Measurements from ENCODE around the gene CXCL5. TPM values are rescaled to one million over a fixed set of nuclear protein-coding genes. Genes with fewer than 3 reads are reported as not detected.

Gene CXCL5
- total RNA-seq = not detected

DNA sequence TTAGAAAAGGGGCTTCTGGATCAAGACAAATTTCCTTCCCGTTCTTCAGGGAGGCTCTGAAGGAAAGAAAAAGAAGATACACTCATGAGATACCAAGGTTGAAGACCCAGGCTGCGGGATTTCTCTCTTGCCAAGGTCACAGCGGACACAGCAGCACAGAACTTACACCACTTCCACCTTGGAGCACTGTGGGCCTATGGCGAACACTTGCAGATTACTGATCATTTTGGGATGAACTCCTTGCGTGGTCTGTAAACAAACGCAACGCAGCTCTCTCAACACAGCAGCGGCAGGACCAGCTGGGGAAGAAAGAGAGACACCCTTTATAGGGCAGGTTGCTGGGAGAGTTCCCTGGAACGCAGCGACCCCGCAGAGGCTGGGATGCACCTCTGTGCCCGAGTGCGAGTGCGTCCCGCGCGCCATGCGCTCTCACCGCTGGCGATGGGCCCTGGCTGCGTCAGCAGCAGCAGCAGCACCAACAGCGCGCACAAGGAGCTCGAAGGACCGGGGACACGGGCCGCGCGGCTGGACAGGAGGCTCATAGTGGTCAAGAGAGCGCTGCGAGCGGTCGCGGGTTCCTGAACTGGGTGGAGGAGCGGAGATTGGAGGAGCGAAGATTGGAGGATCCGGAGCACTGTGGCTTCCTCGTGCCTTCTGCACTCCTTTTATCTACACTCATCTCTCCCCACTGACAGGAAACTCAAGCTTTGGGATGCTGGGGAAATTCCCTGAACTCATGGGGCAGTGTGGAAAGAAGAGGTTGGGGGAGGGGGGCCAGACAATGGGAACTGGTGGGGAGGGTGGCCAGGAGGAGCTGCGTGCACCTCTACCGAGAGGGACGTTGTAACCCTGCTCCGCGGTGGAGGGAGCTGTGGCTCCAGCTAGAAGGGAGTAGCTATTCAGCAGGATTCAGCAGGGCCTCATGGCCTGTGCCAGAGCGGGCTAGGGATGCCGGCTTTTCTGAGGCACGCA lies at the start of gene CXCL5:
Gene CXCL5 (minus strand): TSS at position 638 of the 972 bp plus-strand sequence. CDS start 96 bp downstream, at position 542.
- H3K27ac Mint-ChIP-seq = no peak within 1 kb of the TSS
- DNase-seq = no peak
- POLR2A ChIA-PET = no interaction called here
- H3K36me3 Mint-ChIP-seq = no peaks in the 10 kb centered on the region
- peaks cover 1% of the 10 kb centered on the region for H3K9me3 Mint-ChIP-seq
- no peak within 1 kb of the TSS for H3K4me3 Mint-ChIP-seq
- intact Hi-C loops (cut with micrococcal nuclease) = no loop called here
- no peaks in the 10 kb centered on the region for H3K4me1 Mint-ChIP-seq (ENCODE audit: low read depth)
- CTCF ChIA-PET = no interaction called here
- H3K27me3 Mint-ChIP-seq = peaks cover 7% of the 10 kb centered on the region

DNA sequence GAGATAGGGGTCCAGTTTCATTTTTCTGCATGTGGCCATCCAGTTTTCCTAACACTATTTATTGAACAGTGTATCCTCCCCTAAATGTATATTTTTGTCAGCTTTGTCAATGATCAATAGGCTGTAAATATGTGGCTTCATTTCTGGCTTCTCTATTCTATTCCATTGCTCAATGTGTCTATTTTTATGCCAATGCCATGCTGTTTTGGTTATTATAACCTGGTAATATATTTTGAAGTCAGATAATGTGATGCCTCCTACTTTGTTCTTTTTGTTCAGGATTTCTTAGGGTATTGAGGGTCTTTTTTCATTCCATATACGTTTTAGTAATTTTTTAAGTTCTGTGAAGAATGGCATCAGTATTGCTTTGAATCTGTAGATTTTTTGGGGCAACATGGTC lies 48.7 kb upstream of the CXCL5 start:
- intact Hi-C loops (cut with micrococcal nuclease) = no loop called here
- POLR2A ChIA-PET = interaction anchor here (0.7 kb wide), 1 partner anchor 893 kb away, joined by 6 read pairs; no protein-coding TSS in a partner anchor
- Mint-ChIP-seq H3K9me3 (peaks cover 21% of the 10 kb centered on the region), H3K27ac (no peak overlapping the region), H3K27me3 (peaks cover 10% of the 10 kb centered on the region), H3K36me3 (no peaks in the 10 kb centered on the region), H3K4me1 (ENCODE audit: low read depth) (no peaks in the 10 kb centered on the region), H3K4me3 (no peak overlapping the region)
- CTCF ChIA-PET = no interaction called here
- DNase-seq = no peak

DNA sequence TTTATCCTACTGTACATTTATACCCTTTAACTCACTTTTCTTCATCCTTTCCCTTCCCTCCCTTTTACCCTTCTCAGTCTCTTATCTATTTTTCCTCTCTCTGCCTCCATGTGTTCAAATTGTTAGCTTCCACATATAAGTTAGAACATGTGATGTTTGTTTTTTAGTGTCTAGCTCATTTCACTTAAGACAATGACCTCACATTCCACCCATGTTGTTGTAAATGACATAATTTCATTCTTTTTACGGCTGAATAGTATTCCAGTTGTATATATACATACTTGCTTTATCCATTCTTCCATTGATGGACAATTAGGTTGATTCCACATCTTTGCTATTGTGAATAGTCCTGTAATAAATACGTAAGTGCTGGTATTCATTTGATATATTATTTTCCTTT lies 47.3 kb upstream of the CXCL5 start:
- Mint-ChIP-seq H3K4me3 (no peak overlapping the region), H3K9me3 (peaks cover 19% of the 10 kb centered on the region), H3K27me3 (peaks cover 15% of the 10 kb centered on the region), H3K4me1 (ENCODE audit: low read depth) (no peaks in the 10 kb centered on the region), H3K27ac (no peak overlapping the region), H3K36me3 (no peaks in the 10 kb centered on the region)
- DNase-seq = no peak
- ChIA-PET CTCF (no interaction called here), POLR2A (no interaction called here)
- intact Hi-C loops (cut with micrococcal nuclease) = no loop called here

DNA sequence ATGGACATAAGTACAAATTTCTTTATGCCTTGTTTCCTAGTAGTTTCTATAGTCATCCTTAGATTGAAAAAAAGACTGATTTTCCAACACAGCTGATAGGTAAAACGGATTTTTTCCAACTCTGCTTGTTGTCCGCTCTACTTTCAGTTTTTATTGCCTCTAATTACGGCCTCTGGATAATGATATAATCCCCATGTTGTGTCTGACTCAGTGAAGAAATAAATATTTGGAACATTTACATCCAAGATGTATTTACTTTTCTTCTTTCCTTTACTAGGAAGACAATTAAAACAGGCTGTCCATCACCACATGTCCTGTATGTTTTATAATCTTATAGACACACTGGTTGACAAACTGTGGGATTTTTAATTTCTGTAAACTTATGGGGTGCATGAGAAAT lies 46.8 kb upstream of the CXCL5 start:
- CTCF ChIA-PET = no interaction called here
- H3K9me3 Mint-ChIP-seq = peaks cover 19% of the 10 kb centered on the region
- POLR2A ChIA-PET = no interaction called here
- intact Hi-C loops (cut with micrococcal nuclease) = no loop called here
- no peak for DNase-seq
- H3K27me3 Mint-ChIP-seq = peaks cover 17% of the 10 kb centered on the region
- no peaks in the 10 kb centered on the region for H3K4me1 Mint-ChIP-seq (ENCODE audit: low read depth)
- H3K4me3 Mint-ChIP-seq = no peak overlapping the region
- H3K36me3 Mint-ChIP-seq = no peaks in the 10 kb centered on the region
- H3K27ac Mint-ChIP-seq = no peak overlapping the region

DNA sequence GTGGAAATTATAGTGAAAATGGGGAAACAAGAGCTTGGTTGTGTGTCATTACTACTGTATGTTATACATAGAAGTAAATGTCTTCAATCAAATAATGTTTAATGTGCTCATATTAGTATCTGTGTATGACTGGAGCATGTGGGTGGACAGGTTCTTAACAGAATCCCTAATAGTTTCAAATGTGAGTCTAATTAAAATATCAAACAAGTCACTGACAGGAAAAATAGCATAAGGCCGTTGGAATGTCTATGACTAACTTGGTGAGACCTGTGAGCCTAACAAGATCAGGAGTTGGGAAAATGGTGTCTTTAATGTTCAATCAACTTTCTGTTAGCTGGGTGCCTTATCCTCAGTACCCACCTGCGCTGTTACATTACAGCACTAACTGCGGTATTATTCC lies 46.2 kb upstream of the CXCL5 start:
- peaks cover 19% of the 10 kb centered on the region for H3K9me3 Mint-ChIP-seq
- no peak overlapping the region for H3K4me3 Mint-ChIP-seq
- intact Hi-C loops (cut with micrococcal nuclease) = no loop called here
- DNase-seq = no peak
- peaks cover 20% of the 10 kb centered on the region for H3K27me3 Mint-ChIP-seq
- H3K27ac Mint-ChIP-seq = no peak overlapping the region
- POLR2A ChIA-PET = no interaction called here
- H3K36me3 Mint-ChIP-seq = no peaks in the 10 kb centered on the region
- no peaks in the 10 kb centered on the region for H3K4me1 Mint-ChIP-seq (ENCODE audit: low read depth)
- CTCF ChIA-PET = no interaction called here

DNA sequence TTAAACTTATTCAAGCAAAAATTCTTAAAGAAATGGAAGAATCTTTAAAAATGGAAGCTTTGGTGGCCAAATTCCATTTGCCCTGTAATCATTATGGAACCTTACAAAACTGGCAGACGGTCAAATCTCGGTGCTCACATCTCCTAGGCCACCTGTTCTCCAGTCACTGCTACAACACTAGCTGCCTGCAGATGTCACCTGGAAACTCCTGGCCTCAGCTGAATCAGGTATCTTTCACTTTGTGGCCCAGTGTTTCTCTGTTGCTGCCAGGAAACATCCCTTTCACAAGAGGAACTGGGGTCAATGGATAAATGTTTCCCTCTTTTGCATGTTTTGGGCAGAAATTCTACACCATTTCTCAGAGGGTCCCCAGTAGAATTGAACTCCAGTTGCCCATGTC lies 44.2 kb upstream of the CXCL5 start:
- peaks cover 12% of the 10 kb centered on the region for H3K9me3 Mint-ChIP-seq
- ChIA-PET CTCF (no interaction called here), POLR2A (no interaction called here)
- intact Hi-C loops (cut with micrococcal nuclease) = no loop called here
- H3K4me3 Mint-ChIP-seq = no peak overlapping the region
- H3K36me3 Mint-ChIP-seq = no peaks in the 10 kb centered on the region
- H3K4me1 Mint-ChIP-seq (ENCODE audit: low read depth) = peaks cover 7% of the 10 kb centered on the region
- H3K27me3 Mint-ChIP-seq = peaks cover 32% of the 10 kb centered on the region
- H3K27ac Mint-ChIP-seq = no peak overlapping the region
- no peak for DNase-seq

DNA sequence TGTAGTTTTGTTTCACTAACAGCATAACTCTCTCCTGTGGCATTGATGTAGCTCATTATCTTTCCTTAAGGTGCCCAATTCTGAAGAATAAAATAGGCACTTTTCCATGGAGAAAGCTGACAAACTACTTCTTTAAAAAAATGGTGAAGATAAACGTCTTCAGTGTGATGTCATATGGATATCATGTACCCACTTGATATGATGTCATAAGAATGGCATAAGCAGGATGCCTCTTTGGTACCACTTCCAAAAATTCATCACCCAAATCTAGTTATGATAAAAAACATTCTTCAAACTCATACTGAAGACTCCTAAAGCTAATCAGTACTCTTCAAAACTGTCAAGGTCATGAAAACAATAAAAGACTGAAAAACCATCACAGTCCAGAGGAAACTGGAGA lies 42.9 kb upstream of the CXCL5 start:
- H3K9me3 Mint-ChIP-seq = peaks cover under 1% of the 10 kb centered on the region
- DNase-seq = no peak
- H3K4me1 Mint-ChIP-seq (ENCODE audit: low read depth) = peaks cover 7% of the 10 kb centered on the region
- POLR2A ChIA-PET = no interaction called here
- H3K27ac Mint-ChIP-seq = no peak overlapping the region
- intact Hi-C loops (cut with micrococcal nuclease) = no loop called here
- CTCF ChIA-PET = no interaction called here
- no peaks in the 10 kb centered on the region for H3K36me3 Mint-ChIP-seq
- no peak overlapping the region for H3K4me3 Mint-ChIP-seq
- H3K27me3 Mint-ChIP-seq = peaks cover 38% of the 10 kb centered on the region

DNA sequence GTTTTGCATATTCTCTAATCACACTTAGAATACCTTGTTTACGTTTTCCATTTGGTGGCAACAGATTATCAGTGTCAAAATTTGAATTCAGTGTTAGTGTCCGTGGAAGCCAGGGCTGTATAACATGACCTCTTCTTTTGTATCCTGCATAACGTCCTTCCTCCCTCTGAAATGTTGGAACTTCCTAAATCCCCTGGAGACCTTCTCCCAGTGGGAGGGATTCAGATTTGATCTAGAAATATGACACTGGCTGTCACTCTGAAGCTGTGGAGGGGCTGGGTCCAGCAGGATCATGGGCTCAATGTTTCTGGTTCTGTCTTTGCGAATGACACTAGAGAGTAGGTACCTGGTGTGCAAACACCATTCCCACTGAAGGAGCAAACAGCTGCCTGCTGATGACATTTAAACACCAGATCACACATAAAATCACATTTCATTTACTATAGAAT lies 40.9 kb upstream of the CXCL5 start:
- Mint-ChIP-seq H3K27ac (no peak overlapping the region), H3K9me3 (no peaks in the 10 kb centered on the region), H3K36me3 (no peaks in the 10 kb centered on the region), H3K4me1 (ENCODE audit: low read depth) (peaks cover 7% of the 10 kb centered on the region), H3K27me3 (peaks cover 34% of the 10 kb centered on the region), H3K4me3 (peak overlapping the region; percentile 18)
- DNase-seq = no peak
- intact Hi-C loops (cut with micrococcal nuclease) = no loop called here
- CTCF ChIA-PET = no interaction called here
- POLR2A ChIA-PET = no interaction called here

DNA sequence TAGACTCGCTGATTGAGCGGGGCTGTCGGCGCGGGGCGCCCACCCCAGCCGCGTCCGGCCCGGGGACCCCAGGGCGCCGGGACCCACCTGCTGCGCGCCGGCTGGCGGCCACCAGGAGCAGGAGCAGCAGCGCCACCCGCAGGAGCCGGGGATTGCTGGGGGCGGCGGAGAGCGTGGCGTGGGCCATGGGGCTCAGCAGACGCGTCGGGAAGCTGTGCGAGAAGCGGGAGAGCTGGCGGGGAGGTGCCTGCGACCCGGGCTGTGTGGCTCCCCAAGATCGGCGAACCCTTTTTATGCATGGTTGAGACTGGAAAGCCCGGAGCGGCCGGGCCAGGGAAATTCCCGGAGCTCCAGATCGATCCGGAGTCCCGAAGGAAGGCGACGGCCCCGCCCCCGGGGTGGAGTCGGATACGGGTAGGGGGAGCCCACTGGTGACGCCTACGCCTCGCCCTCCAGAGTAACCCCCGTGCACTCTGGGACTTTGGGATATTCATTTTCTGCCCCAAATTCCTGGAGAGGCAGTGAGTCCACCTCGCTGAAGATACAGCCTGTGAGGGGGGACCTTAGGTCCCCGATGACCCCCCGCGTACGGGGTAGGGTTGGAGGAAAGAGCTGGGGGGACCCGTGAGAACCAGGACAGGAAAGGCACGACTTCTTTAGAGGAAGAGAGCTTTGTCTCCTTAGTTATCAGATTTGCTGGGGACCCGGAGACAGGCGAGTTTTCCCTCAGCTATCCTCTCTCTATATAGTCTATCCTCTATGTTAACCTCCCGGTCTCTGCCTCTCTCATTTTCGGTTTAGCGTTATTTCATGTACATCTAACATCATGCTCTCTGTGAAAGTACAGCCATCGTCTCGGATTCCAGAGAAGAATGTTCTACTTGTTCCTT lies 40.2 kb upstream of the CXCL5 start, which contains the start of gene CXCL3:
Gene CXCL3 (minus strand): TSS at position 265 of the 890 bp plus-strand sequence. CDS start 78 bp downstream, at position 187.
- peaks cover 7% of the 10 kb centered on the region for H3K4me1 Mint-ChIP-seq (ENCODE audit: low read depth)
- no peaks in the 10 kb centered on the region for H3K36me3 Mint-ChIP-seq
- intact Hi-C loops (cut with micrococcal nuclease) = no loop called here
- peaks cover 34% of the 10 kb centered on the region for H3K27me3 Mint-ChIP-seq
- no peaks in the 10 kb centered on the region for H3K9me3 Mint-ChIP-seq
- ChIA-PET CTCF (no interaction called here), POLR2A (no interaction called here)
- no peak within 1 kb of the TSS for H3K27ac Mint-ChIP-seq
- peak; percentile 10 for DNase-seq
- H3K4me3 Mint-ChIP-seq = peak within 1 kb of the TSS; percentile 46

DNA sequence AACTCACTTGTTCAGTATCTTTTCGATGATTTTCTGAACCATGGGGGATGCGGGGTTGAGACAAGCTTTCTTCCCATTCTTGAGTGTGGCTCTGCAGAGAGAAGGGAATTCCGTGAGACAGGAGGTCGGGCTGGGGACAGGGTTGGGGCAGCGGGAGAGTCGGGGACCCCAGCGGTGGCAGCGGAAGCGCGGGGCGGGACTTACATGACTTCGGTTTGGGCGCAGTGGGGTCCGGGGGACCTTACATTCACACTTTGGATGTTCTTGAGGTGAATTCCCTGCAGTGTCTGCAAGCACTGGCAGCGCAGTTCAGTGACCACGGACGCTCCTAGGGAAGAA lies 39.6 kb upstream of the CXCL5 start:
- H3K4me1 Mint-ChIP-seq (ENCODE audit: low read depth) = peaks cover 7% of the 10 kb centered on the region
- intact Hi-C loops (cut with micrococcal nuclease) = no loop called here
- H3K36me3 Mint-ChIP-seq = no peaks in the 10 kb centered on the region
- ChIA-PET CTCF (no interaction called here), POLR2A (no interaction called here)
- no peak for DNase-seq
- no peaks in the 10 kb centered on the region for H3K9me3 Mint-ChIP-seq
- peak overlapping the region; percentile 38 for H3K4me3 Mint-ChIP-seq
- H3K27me3 Mint-ChIP-seq = peaks cover 30% of the 10 kb centered on the region
- H3K27ac Mint-ChIP-seq = no peak overlapping the region

DNA sequence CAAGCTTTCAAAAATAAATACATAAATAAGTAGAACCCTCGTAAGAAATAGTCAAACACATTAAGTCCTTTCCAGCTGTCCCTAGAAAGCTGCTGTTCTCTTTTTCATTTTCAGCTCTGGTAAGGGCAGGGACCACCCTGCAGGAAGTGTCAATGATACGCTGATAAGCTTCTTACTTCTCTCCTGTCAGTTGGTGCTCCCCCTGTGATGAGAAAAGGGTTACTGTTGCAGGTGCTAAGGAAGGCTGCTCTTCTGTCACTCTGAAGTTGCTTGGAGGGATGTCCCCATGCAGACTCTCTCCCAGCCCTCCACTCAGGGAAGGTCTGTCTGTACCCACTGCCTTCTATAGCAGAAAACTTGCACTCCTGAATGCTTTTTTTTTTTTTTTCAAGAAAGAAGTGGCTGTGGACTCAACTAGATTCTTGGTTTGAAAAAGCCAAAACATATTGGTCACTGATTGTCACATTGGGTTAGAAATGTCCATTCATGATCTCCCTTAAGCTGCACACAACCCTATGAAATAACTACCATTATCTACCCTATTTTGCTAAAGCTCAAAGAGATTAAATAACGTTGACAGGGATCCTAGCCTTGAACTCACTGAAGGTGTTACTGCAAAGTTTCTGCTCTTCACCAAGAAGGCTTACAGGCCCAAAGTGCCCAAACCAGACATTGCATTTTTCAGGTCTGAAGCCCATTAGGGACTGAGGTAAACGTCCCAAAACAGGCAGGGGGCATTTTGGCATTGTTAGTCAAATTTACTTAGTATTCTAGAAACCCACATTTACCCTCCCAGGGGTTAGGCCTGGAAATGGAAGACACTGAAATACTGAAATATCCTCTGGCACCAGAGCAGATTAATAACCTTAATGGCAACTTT lies 38.8 kb upstream of the CXCL5 start:
- Mint-ChIP-seq H3K27me3 (peaks cover 36% of the 10 kb centered on the region), H3K9me3 (no peaks in the 10 kb centered on the region), H3K4me1 (ENCODE audit: low read depth) (peaks cover 7% of the 10 kb centered on the region), H3K4me3 (no peak overlapping the region), H3K27ac (no peak overlapping the region), H3K36me3 (no peaks in the 10 kb centered on the region)
- intact Hi-C loops (cut with micrococcal nuclease) = no loop called here
- ChIA-PET POLR2A (no interaction called here), CTCF (no interaction called here)
- DNase-seq = no peak

DNA sequence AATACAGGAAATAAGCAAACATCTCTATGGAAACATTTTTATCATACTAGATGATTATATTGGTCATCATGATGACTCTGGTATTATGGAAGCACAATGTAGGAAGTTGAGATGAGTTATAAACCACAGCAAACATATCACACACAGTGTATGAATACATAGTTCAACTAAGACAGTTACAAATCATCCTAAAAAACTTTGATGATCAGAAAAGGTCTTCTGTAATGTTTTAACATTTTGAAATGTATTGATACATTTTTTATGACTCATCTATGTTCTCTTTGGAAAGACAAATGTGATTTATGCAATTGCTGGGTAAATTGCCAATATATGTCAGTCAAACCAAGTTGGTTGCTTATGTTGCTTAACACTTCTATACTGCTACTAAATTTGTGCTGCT lies 35.3 kb upstream of the CXCL5 start:
- CTCF ChIA-PET = no interaction called here
- Mint-ChIP-seq H3K27ac (no peak overlapping the region), H3K9me3 (no peaks in the 10 kb centered on the region), H3K27me3 (peaks cover 17% of the 10 kb centered on the region), H3K36me3 (no peaks in the 10 kb centered on the region), H3K4me1 (ENCODE audit: low read depth) (peaks cover 2% of the 10 kb centered on the region), H3K4me3 (no peak overlapping the region)
- intact Hi-C loops (cut with micrococcal nuclease) = no loop called here
- POLR2A ChIA-PET = no interaction called here
- no peak for DNase-seq
